PC-9 (cell line): ENCODE data around the gene ARHGAP24. TPM values are rescaled to one million over a fixed set of nuclear protein-coding genes. Genes with fewer than 3 reads are reported as not detected.

Experiments
- BruUV-seq: library from RNA; stranded (reverse); fragments of 400-500 nt; replicated peaks from 2 replicates; lab custom pipeline; 2021; lab: Mats Ljungman, UMichigan
- CTCF ChIA-PET: fragments of 300-600 bp; sonication (Branson Sonifier 250); formaldehyde crosslinking; loops from one replicate; lab custom pipeline; 2022; ENCODE audit warnings: antibody characterized with exemption; lab: Charles Lee
- POLR2A ChIA-PET: fragments of 300-600 bp; sonication (Branson Sonifier 250); formaldehyde crosslinking; loops from one replicate; lab custom pipeline; 2022; ENCODE audit warnings: antibody characterized with exemption; ENCODE audit not compliant: unreplicated experiment; lab: Charles Lee
- DNase-seq, 2 experiments: peaks; one replicate each; pipeline versions ENCODE4 v3.0.0 to v3.0.0-alpha.2; 2015 to 2022; ENCODE audit warnings: mixed read lengths in 1 of 2
- H2AFZ ChIP-seq: fragments of 200-600 bp; sonication (generic); 2 replicates; pipeline ENCODE4 v1.8.1; 2017; ENCODE audit warnings: antibody characterized with exemption
- H3F3A ChIP-seq: fragments of 200-600 bp; sonication (generic); 2 replicates; pipeline ENCODE4 v1.8.1; 2017; ENCODE audit warnings: antibody characterized with exemption, mild to moderate bottlenecking, low read depth; ENCODE audit not compliant: insufficient read depth
- H3K27ac ChIP-seq: fragments of 200-600 bp; sonication (generic); 2 replicates; pipeline ENCODE4 v1.6.1; 2016; ENCODE audit warnings: mixed run types
- H3K27me3 ChIP-seq: fragments of 200-600 bp; sonication (generic); 2 replicates; pipeline ENCODE4 v1.6.1; 2016; ENCODE audit warnings: low read depth, mixed run types; ENCODE audit not compliant: insufficient read depth
- H3K36me3 ChIP-seq: fragments of 200-600 bp; sonication (generic); 2 replicates; pipeline ENCODE4 v1.6.1; 2016; ENCODE audit warnings: low read depth, mixed run types
- H3K4me1 ChIP-seq: fragments of 200-600 bp; sonication (generic); replicated peaks from 2 replicates; pipeline ENCODE4 v1.6.1; 2016; ENCODE audit warnings: mixed run types; ENCODE audit not compliant: insufficient read depth
- H3K4me2 ChIP-seq: fragments of 200-600 bp; sonication (generic); 2 replicates; pipeline ENCODE4 v1.6.1; 2017; ENCODE audit warnings: mixed run types
- H3K4me3 ChIP-seq: fragments of 200-600 bp; sonication (generic); 2 replicates; pipeline ENCODE4 v1.6.1; 2016; ENCODE audit warnings: mixed run types
- H3K79me2 ChIP-seq: fragments of 200-600 bp; sonication (generic); 2 replicates; pipeline ENCODE4 v1.6.1; 2017; ENCODE audit warnings: low read depth, mixed run types
- H3K9me2 ChIP-seq: fragments of 200-600 bp; sonication (generic); 2 replicates; pipeline ENCODE4 v1.8.1; 2017; ENCODE audit warnings: mild to moderate bottlenecking; ENCODE audit not compliant: insufficient read depth
- H3K9me3 ChIP-seq: fragments of 200-600 bp; sonication (generic); 2 replicates; pipeline ENCODE4 v1.8.1; 2016; ENCODE audit warnings: low read depth; ENCODE audit not compliant: insufficient read depth
- H4K20me1 ChIP-seq: fragments of 200-600 bp; sonication (generic); 2 replicates; pipeline ENCODE4 v1.8.1; 2017; ENCODE audit not compliant: insufficient read depth
- CTCF ChIP-seq: fragments of 200-600 bp; sonication (generic); conservative IDR thresholded peaks from 2 replicates; pipeline ENCODE4 v1.6.1; 2017; ENCODE audit warnings: mixed run types, antibody characterized with exemption, mild to moderate bottlenecking, moderate library complexity
- EZH2 ChIP-seq: fragments of 200-600 bp; sonication (generic); IDR thresholded peaks from 2 replicates; pipeline ENCODE4 v1.8.0; 2017; ENCODE audit warnings: antibody characterized with exemption, low read depth
- intact Hi-C: fragments of 100-400 bp; cut with micrococcal nuclease; formaldehyde crosslinking; loops from one replicate; pipeline ENCODE4 v1.10.0; 2022; ENCODE audit not compliant: unreplicated experiment
- total RNA-seq: library from RNA; stranded (reverse); gene quantifications from 2 replicates; pipeline ENCODE4 v1.2.3, GENCODE V29; 2021

The ARHGAP24 gene
- total RNA-seq, 1 experiment from 2014 or later: 2.2 TPM

DNA sequence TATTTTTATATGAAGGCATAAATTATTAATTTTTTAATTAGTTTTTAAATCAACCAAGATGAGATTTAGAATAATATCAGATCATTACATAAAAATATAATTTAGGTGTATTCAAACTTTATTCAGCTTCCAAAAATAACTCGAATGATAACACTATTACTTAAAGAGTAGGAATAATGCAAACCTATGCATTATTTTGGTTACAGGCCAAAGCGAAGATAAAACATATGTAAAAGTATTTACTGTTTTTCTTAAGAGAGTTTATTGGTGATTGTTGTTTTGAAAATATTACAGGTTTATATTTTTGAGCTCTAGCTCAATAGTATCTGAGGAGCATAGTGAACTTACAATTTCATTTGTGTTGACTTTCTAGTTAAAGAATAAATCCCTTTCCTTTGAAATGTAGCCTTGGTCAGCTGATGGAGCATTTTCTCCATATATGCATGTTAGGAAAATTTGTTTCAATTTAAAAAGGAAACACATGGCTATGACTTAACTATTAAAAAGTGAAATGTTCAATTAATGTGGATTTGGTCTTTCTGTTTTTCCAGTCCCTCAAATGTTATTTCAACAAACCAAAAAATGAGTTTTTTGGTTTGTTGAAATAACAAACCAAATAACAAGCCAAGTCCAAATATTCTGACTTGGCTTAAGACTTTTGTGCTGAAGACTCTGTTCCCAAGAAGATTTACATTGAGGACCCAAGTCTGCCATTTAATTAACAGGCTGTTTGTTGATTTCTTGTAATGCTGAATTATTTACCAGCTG, 346.9 kb downstream of the ARHGAP24 start:
- CTCF ChIA-PET: no interaction called here
- Histone ChIP-seq H3K27ac (no peak overlapping the region), H3K36me3 (no peaks in the 10 kb centered on the region), H3K4me3 (no peak overlapping the region), H3F3A (no peaks in the 10 kb centered on the region), H3K4me1 (no peaks in the 10 kb centered on the region), H3K4me2 (no peak overlapping the region), H4K20me1 (no peaks in the 10 kb centered on the region), H2AFZ (no peak overlapping the region), H3K27me3 (no peaks in the 10 kb centered on the region), H3K9me3 (no peaks in the 10 kb centered on the region), H3K9me2 (no peaks in the 10 kb centered on the region; the same call in 1 of the 2 replicates), H3K79me2 (no peaks in the 10 kb centered on the region)
- intact Hi-C loops: no loop called here
- BruUV-seq: no TSS peak
- TF ChIP-seq CTCF: no peak
- no peak for TF ChIP-seq EZH2
- POLR2A ChIA-PET: no interaction called here
- no peak for DNase-seq

GRCh38 chr4:85823295-85823694, 348.3 kb downstream of the ARHGAP24 start:
- Histone ChIP-seq H3K9me2 (no peaks in the 10 kb centered on the region), H4K20me1 (no peaks in the 10 kb centered on the region), H3K79me2 (no peaks in the 10 kb centered on the region), H3K4me1 (no peaks in the 10 kb centered on the region), H2AFZ (no peak overlapping the region), H3K9me3 (no peaks in the 10 kb centered on the region), H3K27ac (no peak overlapping the region), H3K4me2 (no peak overlapping the region), H3K27me3 (no peaks in the 10 kb centered on the region), H3K4me3 (no peak overlapping the region), H3K36me3 (no peaks in the 10 kb centered on the region), H3F3A (no peaks in the 10 kb centered on the region)
- CTCF ChIA-PET: no interaction called here
- BruUV-seq: no TSS peak
- DNase-seq: no peak
- TF ChIP-seq CTCF: no peak
- TF ChIP-seq EZH2: no peak
- intact Hi-C loops: no loop called here
- POLR2A ChIA-PET: no interaction called here

DNA sequence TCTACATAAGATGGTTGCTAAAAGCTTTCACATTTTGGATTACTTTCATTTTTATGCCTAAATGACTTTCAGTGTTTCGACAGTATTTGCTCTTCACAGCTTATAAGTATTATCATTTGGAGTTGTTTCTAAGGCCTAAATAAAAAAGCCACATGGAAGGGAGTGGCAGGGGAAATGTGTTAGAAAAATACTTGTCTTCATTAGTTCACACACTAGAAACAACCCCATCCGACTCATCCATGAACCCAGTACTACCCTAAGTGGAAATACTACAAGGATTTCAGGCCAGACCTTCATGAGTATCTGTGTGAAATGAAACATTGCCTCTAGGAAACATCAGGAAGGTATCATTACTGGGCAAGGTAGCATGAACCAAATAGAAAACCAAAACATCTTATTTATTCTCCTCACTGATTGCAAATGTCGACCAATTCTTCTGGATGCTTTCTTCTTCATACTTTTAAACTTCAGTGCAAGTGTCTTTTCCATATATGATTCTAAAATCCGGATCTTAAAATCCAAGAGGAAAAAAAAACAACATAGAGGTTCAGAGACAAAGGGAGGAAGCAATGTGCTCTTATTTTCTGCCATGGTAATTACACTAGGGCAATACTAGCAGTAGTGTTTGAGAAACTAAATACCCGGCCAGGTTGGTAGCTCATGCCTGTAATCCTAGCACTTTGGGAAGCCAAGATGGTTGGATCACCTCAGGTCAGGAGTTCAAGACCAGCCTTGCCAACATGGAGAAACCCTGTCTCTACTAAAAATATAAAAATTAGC, 349.4 kb downstream of the ARHGAP24 start:
- Histone ChIP-seq H3F3A (no peaks in the 10 kb centered on the region), H3K4me3 (no peak overlapping the region), H3K4me1 (no peaks in the 10 kb centered on the region), H4K20me1 (no peaks in the 10 kb centered on the region), H2AFZ (no peak overlapping the region), H3K4me2 (no peak overlapping the region), H3K9me3 (no peaks in the 10 kb centered on the region), H3K27me3 (no peaks in the 10 kb centered on the region), H3K9me2 (no peaks in the 10 kb centered on the region), H3K79me2 (no peaks in the 10 kb centered on the region), H3K27ac (no peak overlapping the region), H3K36me3 (no peaks in the 10 kb centered on the region)
- TF ChIP-seq EZH2: no peak
- TF ChIP-seq CTCF: no peak
- intact Hi-C loops: no loop called here
- no peak for DNase-seq
- POLR2A ChIA-PET: no interaction called here
- CTCF ChIA-PET: no interaction called here
- BruUV-seq: no TSS peak
